HUDEP-2 (cell line): ENCODE data around the gene FTMT.
"Not testable (repeated sequence)": the region's sequence is repeated elsewhere in the genome, so short reads cannot be mapped to it uniquely, and the experiment has no call there.

Experiments
- DNase-seq, 76 experiments: peaks; one replicate each; lab custom pipeline; 2025; ENCODE audit not compliant: unreplicated experiment in 76 of 76; lab: John Stamatoyannopoulos, UW

Gene FTMT

GRCh38 chr5:121851643-121852574, at the start of gene FTMT:
TSS of gene FTMT (plus strand) at chr5:121851882. CDS start at chr5:121851964, 82 bp downstream.
- no peak for DNase-seq

DNA sequence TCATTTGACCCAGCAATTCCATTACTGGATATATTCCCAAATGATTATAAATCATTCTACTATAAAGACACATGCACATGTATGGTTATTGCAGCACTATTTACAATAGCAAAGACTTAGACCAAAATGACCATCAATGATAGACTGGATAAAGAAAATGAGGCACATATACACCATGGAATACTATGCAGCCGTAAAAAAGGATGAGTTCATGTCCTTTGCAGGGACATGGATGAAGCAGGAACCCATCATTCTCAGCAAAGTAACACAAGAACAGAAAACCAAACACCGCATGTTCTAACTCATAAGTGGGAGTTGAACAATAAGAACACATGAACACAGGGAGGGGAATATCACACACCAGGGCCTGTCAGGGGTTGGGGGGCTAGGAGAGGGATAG, 46.4 kb upstream of the FTMT start:
- DNase-seq, result not testable (repeated sequence)

- DNase-seq, result no peak
These were observed 45.8 kb upstream of the FTMT start for GRCh38 chr5:121805911-121806310.

DNA sequence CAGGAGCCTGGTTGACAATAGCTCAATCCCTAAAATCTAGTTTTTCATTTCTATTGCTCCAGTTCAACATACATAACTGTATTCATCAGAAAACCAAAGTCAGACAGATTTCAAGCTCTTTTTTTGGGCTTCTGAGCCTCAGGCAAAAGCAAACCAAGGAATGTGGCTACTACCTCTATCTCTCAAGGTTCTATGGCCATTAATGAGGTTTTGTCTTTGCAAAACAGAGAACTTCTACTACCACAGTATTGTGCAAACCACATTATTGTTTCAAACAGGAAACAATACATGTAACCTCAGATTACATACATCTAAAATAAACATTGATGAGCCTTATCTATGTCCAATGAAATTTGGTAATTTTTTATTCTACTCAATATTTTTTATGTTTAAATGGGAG, 35.5 kb upstream of the FTMT start:
- DNase-seq, result no peak

- DNase-seq, result no peak
These were observed 31.9 kb upstream of the FTMT start for GRCh38 chr5:121819682-121820261.

DNA sequence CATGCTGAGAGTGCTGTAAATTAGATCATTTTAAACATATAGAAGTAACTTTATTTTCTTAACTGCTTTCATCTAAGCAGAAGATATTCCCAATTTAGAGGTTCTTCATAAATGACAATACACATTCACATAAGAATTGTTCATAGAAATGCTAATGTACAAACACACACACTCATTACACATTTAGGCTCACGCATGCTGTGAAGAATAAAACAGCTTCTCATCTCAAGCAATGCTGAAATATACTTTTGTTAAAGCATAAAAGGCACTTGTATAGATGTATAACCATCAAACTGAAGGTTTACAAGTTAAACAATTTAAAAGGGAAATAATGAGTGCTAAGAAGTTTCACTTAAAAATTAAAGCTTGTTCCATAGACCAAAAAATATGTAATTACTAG, 18.1 kb upstream of the FTMT start:
- DNase-seq, result no peak

DNA sequence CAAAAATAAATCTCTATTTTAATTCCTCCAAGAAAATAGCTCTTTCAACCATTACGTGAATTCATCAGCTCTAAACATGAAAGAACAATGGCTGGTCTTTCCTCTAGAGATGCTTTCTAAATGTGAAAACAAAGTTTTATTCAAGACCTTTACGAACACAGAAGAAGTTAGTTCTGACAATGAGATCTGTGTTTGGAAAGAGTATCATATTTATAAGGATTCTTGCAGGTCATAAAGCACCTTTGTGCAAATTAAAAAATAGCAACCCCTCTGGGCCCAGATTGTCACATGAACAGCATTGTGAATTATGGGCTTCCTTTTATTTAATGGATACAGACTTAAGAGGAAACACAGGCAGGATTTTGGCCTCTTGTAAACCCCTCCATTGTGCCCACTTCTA, 17.7 kb upstream of the FTMT start:
- no peak for DNase-seq

- DNase-seq, result no peak
These were observed 9.8 kb upstream of the FTMT start for GRCh38 chr5:121841892-121842291.

DNA sequence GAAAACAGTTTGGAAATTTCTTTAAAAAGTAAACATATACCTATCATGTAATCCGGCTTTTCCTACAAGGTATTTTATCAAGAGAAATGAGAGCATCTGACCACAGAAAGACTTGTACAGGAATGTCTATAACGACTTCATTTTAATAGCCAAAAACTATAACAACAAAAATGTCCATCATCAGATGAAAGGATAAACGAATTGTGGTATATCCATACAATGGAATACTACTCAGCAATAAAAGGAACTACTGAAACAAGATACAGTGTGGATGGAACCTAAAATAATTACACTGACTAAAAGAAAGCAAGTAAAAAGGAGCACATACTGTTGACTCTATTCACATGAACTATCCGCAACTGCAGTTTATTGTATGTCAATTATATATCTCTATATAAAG, 1.4 kb upstream of the FTMT start:
- no peak for DNase-seq

- DNase-seq, result no peak
These were observed 2.2 kb downstream of the FTMT start for GRCh38 chr5:121853850-121854249.

- DNase-seq, result no peak
These were observed 11.1 kb downstream of the FTMT start for GRCh38 chr5:121862801-121863200.

DNA sequence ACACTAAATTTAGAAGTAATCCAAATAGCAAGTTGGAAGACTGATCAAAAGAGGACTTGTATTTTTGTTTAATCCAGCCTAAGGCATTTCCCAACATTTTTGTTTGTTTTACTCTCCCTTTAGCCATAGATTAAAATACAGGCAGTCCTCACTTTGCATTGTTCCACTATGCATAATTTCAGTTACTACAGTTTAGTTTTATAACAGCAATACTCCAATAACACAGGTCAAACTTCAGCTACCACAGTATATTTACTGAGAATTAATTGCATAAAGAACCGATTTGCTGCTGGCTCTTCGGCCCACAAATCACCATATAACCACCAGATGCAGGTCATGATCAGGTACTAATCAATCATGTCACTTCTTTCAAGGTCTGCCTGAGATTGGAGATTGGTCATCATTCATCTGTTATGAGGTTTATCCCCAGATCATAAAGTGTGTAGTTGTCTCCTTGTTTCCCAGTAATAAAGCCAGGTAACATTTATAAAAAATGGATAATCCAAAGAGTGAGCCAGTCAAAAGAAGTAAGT, 12.1 kb downstream of the FTMT start:
- DNase-seq, result no peak

DNA sequence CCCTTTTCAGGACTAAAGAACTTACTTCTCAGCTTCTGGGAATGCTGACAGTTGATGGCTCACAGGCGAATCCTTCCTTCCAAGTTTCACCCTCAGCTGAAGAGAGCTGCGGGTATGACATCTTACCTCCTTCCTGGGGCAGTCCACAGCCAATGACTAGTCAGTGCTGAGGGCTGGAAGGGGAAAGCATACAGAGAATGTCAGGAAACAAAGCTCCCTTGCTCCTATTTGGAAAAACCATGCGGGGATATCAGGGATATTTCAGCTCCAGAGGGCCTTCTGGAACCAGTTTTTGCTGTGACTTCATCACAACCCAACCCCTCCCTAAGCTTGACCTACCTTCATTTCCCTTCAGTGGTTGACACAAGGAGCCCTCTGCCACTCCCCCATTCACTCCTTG, 15.7 kb downstream of the FTMT start:
- no peak for DNase-seq

GRCh38 chr5:121870489-121870888, 18.8 kb downstream of the FTMT start:
- peak in 8 of 76 experiments; percentile 0 to 35 (median 8) for DNase-seq

DNA sequence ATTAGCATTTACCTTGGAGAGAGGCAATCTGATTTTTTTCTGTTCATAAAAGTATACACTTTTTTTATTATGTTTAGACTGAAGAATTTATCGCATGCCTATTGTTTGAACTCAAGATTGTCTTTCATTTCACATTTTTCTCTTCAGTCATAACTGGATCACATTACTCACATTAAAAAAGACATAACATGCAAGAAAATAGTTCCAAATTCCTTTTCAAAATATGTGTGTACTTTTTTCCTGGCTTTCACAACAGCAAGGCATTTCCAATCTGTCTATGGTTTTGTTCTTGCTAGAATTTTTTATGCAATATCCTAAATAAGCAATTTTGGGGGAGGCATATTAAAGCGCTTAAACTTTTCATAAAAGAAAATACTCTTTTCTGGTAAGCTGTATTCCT, 21.2 kb downstream of the FTMT start:
- DNase-seq, result no peak

DNA sequence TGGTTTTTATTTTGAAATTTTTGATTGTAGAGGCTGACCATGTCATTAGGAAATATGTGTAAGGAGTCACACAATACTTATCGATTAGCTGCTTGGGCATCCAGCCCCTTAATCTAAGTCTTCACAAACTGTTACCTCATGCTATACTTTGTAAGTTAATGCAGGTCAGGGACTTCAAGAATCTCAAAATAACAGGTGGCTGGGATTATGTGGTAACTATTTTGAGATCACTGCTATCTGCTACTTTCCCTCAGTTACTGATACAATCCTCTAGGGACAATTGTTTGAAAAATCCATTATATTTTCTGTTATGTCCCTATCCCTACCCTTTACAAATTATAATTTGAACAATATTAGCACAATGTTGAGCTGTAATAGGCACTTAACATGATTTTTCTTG, 21.7 kb downstream of the FTMT start:
- DNase-seq, result no peak

- no peak for DNase-seq
These were observed 33.9 kb downstream of the FTMT start for GRCh38 chr5:121885630-121886029.

DNA sequence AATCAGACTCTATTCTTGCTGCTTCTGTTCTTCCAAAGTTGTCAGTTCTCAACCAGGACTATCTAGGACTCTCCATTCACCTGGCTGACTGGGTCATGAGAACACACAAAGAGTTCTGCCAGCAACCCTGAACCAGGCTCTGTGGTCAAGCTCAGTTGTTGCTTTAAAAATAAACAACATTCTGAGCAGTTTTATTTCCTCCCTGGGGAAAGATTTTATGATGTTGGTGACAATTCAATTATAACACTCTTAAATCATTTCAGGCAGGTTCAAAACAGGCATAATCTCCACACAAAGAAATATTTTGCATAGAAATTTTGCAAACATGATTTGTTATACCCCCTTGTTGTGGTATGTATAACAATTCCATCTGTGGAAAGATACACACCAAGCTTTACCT, 36.0 kb downstream of the FTMT start:
- DNase-seq, result no peak

DNA sequence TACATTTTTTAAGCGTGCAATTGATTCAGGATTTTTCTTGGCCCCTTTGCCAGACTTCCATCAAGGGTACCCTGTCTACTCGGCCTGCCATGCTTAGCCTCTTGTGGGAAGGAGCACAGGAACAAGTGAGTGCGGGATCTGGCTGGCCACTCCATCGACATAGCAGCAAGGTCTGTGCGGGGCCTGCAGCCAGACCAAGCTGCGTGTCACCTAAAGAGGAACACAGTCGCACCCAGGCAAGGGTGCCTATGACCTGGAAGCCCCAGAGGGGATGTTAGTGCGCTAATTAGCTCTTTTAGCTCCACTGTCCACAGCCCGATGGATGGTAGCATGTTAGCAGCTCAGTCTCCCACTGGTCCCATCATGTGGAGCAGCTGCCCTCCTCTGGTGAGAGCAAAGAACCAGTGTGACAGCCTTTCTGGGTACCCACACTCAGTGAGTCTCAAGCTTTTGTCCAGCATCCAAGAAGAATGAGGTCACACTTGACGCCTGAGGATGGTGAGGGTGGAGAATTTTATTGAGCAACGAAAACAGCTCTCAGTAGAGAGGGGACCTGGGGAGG, 38.7 kb downstream of the FTMT start:
- no peak for DNase-seq

GRCh38 chr5:121897341-121897740, 45.7 kb downstream of the FTMT start:
- no peak for DNase-seq

GRCh38 chr5:121899346-121899745, 47.7 kb downstream of the FTMT start:
- DNase-seq, result no peak
